ENCODE measurements around the gene PDE2A. TPM values are rescaled to one million over a fixed set of nuclear protein-coding genes. Genes with fewer than 3 reads are reported as not detected.
"Not testable (repeated sequence)": the region's sequence is repeated elsewhere in the genome, so short reads cannot be mapped to it uniquely, and the experiment has no call there.

PDE2A gene
- total RNA-seq, 5 donors from 2014 or later (not counting 1 experiment from before 2014, with no cell fraction given) = 1.1 to 6.1 (median 1.7) TPM

GRCh38 chr11:72570893-72571661, 103.1 kb downstream of the PDE2A start:
- 94% methylated on average over 6 of the region's 10 CpGs for WGBS (ENCODE audit: insufficient coverage)
- H3K4me3 ChIP-seq (ENCODE audit: control insufficient read depth in 1 of 2, extremely low read depth in 1 of 2, low read length in 1 of 2) = no peak overlapping the region
- peaks cover 7 to 20% (median 12%) of the 10 kb centered on the region in 3 donors for H3K4me1 Mint-ChIP-seq
- no peaks in the 10 kb centered on the region for H3K36me3 ChIP-seq (ENCODE audit: control insufficient read depth in 2 of 2, extremely low read depth in 1 of 2, insufficient read depth in 1 of 2, low read length in 1 of 2)
- ATAC-seq (replicated peaks in 1 of 4) = no peak
- H3K4me3 Mint-ChIP-seq = no peak overlapping the region
- H3K4me1 ChIP-seq (ENCODE audit: control insufficient read depth in 1 of 2, extremely low read depth in 1 of 2, insufficient read depth in 2 of 2, low read length in 2 of 2) = peaks cover 0 to 11% of the 10 kb centered on the region in 2 experiments
- H3K36me3 Mint-ChIP-seq = no peaks in the 10 kb centered on the region
- peaks cover 21% of the 10 kb centered on the region in 2 donors for H3K27me3 Mint-ChIP-seq
- no peaks in the 10 kb centered on the region for H3K9me3 ChIP-seq
- no peak overlapping the region for H3K27ac ChIP-seq (ENCODE audit: low read length)
- peak in 1 of 35 experiments; percentile 14 for DNase-seq
- POLR2A ChIA-PET = no interaction called here
- H3K27ac Mint-ChIP-seq = no peak overlapping the region
- H3K27me3 ChIP-seq (replicated peaks in 1 of 2; ENCODE audit: control insufficient read depth in 2 of 2, extremely low read depth in 1 of 2, insufficient read depth in 2 of 2, low read length in 1 of 2) = peaks cover 0 to 39% of the 10 kb centered on the region in 2 experiments
- CTCF ChIA-PET = interaction anchor here in 1 of 2 donors (1.1 kb wide), 1 partner anchor 92 kb away, joined by 3 read pairs; no protein-coding TSS in a partner anchor
- no peaks in the 10 kb centered on the region for H3K9me3 Mint-ChIP-seq

- Mint-ChIP-seq H3K27me3 (peaks cover 21% of the 10 kb centered on the region in 2 donors), H3K9me3 (no peaks in the 10 kb centered on the region), H3K4me3 (no peak overlapping the region), H3K27ac (no peak overlapping the region), H3K4me1 (peaks cover 7 to 20% (median 12%) of the 10 kb centered on the region in 3 donors), H3K36me3 (no peaks in the 10 kb centered on the region)
- DNase-seq = peak in 1 of 35 experiments; percentile 23
- no peaks in the 10 kb centered on the region for H3K9me3 ChIP-seq
- CTCF ChIA-PET = no interaction called here
- H3K27ac ChIP-seq (ENCODE audit: low read length) = no peak overlapping the region
- no peak overlapping the region for H3K4me3 ChIP-seq (ENCODE audit: control insufficient read depth in 1 of 2, extremely low read depth in 1 of 2, low read length in 1 of 2)
- peaks cover 0 to 11% of the 10 kb centered on the region in 2 experiments for H3K4me1 ChIP-seq (ENCODE audit: control insufficient read depth in 1 of 2, extremely low read depth in 1 of 2, insufficient read depth in 2 of 2, low read length in 2 of 2)
- H3K36me3 ChIP-seq (ENCODE audit: control insufficient read depth in 2 of 2, extremely low read depth in 1 of 2, insufficient read depth in 1 of 2, low read length in 1 of 2) = no peaks in the 10 kb centered on the region
- POLR2A ChIA-PET = no interaction called here
- ATAC-seq (replicated peaks in 1 of 4) = peak in 1 of 4 experiments; percentile 48
- WGBS (ENCODE audit: insufficient coverage) = 47% methylated on average over 4 of the region's 4 CpGs
- H3K27me3 ChIP-seq (replicated peaks in 1 of 2; ENCODE audit: control insufficient read depth in 2 of 2, extremely low read depth in 1 of 2, insufficient read depth in 2 of 2, low read length in 1 of 2) = peaks cover 0 to 30% of the 10 kb centered on the region in 2 experiments
Measured at GRCh38 chr11:72569966-72570892, 104.0 kb downstream of the PDE2A start.

GRCh38 chr11:72568861-72569260, 105.4 kb downstream of the PDE2A start:
- Mint-ChIP-seq H3K27ac (no peak overlapping the region), H3K4me1 (peaks cover 7 to 17% (median 12%) of the 10 kb centered on the region in 3 donors), H3K9me3 (no peaks in the 10 kb centered on the region), H3K36me3 (no peaks in the 10 kb centered on the region), H3K27me3 (peaks cover 10 to 14% of the 10 kb centered on the region in 2 donors), H3K4me3 (no peak overlapping the region)
- no peak overlapping the region for H3K27ac ChIP-seq (ENCODE audit: low read length)
- DNase-seq (peak in 1 of 35 experiments; percentile 3), ATAC-seq (replicated peaks in 1 of 4) (no peak)
- ChIA-PET CTCF (no interaction called here), POLR2A (no interaction called here)
- peaks cover 0 to 18% of the 10 kb centered on the region in 2 experiments for H3K27me3 ChIP-seq (replicated peaks in 1 of 2; ENCODE audit: control insufficient read depth in 2 of 2, extremely low read depth in 1 of 2, insufficient read depth in 2 of 2, low read length in 1 of 2)
- no peak overlapping the region for H3K4me3 ChIP-seq (ENCODE audit: control insufficient read depth in 1 of 2, extremely low read depth in 1 of 2, low read length in 1 of 2)
- H3K9me3 ChIP-seq = no peaks in the 10 kb centered on the region
- no peaks in the 10 kb centered on the region for H3K36me3 ChIP-seq (ENCODE audit: control insufficient read depth in 2 of 2, extremely low read depth in 1 of 2, insufficient read depth in 1 of 2, low read length in 1 of 2)
- 95% methylated on average over 4 of the region's 6 CpGs for WGBS (ENCODE audit: insufficient coverage)
- peaks cover 0 to 11% of the 10 kb centered on the region in 2 experiments for H3K4me1 ChIP-seq (ENCODE audit: control insufficient read depth in 1 of 2, extremely low read depth in 1 of 2, insufficient read depth in 2 of 2, low read length in 2 of 2)

- no peak overlapping the region for H3K27ac ChIP-seq (ENCODE audit: low read length)
- H3K9me3 ChIP-seq = no peaks in the 10 kb centered on the region
- Mint-ChIP-seq H3K9me3 (no peaks in the 10 kb centered on the region), H3K4me1 (no peaks in the 10 kb centered on the region), H3K27me3 (no peaks in the 10 kb centered on the region), H3K4me3 (no peak overlapping the region), H3K36me3 (no peaks in the 10 kb centered on the region), H3K27ac (no peak overlapping the region)
- H3K36me3 ChIP-seq (ENCODE audit: control insufficient read depth in 2 of 2, extremely low read depth in 1 of 2, insufficient read depth in 1 of 2, low read length in 1 of 2) = no peaks in the 10 kb centered on the region
- POLR2A ChIA-PET = no interaction called here
- no peaks in the 10 kb centered on the region for H3K27me3 ChIP-seq (replicated peaks in 1 of 2; ENCODE audit: control insufficient read depth in 2 of 2, extremely low read depth in 1 of 2, insufficient read depth in 2 of 2, low read length in 1 of 2)
- 87% methylated on average over 3 of the region's 3 CpGs for WGBS (ENCODE audit: insufficient coverage)
- H3K4me1 ChIP-seq (ENCODE audit: control insufficient read depth in 1 of 2, extremely low read depth in 1 of 2, insufficient read depth in 2 of 2, low read length in 2 of 2) = no peaks in the 10 kb centered on the region
- ATAC-seq (replicated peaks in 1 of 4) = no peak
- CTCF ChIA-PET = no interaction called here
- no peak for DNase-seq
- H3K4me3 ChIP-seq (ENCODE audit: control insufficient read depth in 1 of 2, extremely low read depth in 1 of 2, low read length in 1 of 2) = no peak overlapping the region
Measured at GRCh38 chr11:72562431-72562830, 111.8 kb downstream of the PDE2A start.

GRCh38 chr11:72561856-72562255, 112.4 kb downstream of the PDE2A start:
- Histone ChIP-seq H3K4me3 (ENCODE audit: control insufficient read depth in 1 of 2, extremely low read depth in 1 of 2, low read length in 1 of 2) (no peak overlapping the region), H3K36me3 (ENCODE audit: control insufficient read depth in 2 of 2, extremely low read depth in 1 of 2, insufficient read depth in 1 of 2, low read length in 1 of 2) (no peaks in the 10 kb centered on the region), H3K27me3 (replicated peaks in 1 of 2; ENCODE audit: control insufficient read depth in 2 of 2, extremely low read depth in 1 of 2, insufficient read depth in 2 of 2, low read length in 1 of 2) (no peaks in the 10 kb centered on the region), H3K27ac (ENCODE audit: low read length) (no peak overlapping the region), H3K4me1 (ENCODE audit: control insufficient read depth in 1 of 2, extremely low read depth in 1 of 2, insufficient read depth in 2 of 2, low read length in 2 of 2) (no peaks in the 10 kb centered on the region), H3K9me3 (no peaks in the 10 kb centered on the region)
- no peak overlapping the region for H3K4me3 Mint-ChIP-seq
- no peaks in the 10 kb centered on the region for H3K4me1 Mint-ChIP-seq
- no peaks in the 10 kb centered on the region for H3K27me3 Mint-ChIP-seq
- CTCF ChIA-PET = no interaction called here
- no peak for DNase-seq
- WGBS (ENCODE audit: insufficient coverage) = 91% methylated on average over 4 of the region's 4 CpGs
- H3K9me3 Mint-ChIP-seq = no peaks in the 10 kb centered on the region
- POLR2A ChIA-PET = no interaction called here
- no peaks in the 10 kb centered on the region for H3K36me3 Mint-ChIP-seq
- ATAC-seq (replicated peaks in 1 of 4) = no peak
- H3K27ac Mint-ChIP-seq = no peak overlapping the region

- H3K27ac Mint-ChIP-seq; H3K27me3 Mint-ChIP-seq; CTCF ChIA-PET; ATAC-seq (replicated peaks in 1 of 4); DNase-seq; H3K27ac ChIP-seq (ENCODE audit: low read length); H3K9me3 ChIP-seq; H3K4me1 ChIP-seq (ENCODE audit: control insufficient read depth in 1 of 2, extremely low read depth in 1 of 2, insufficient read depth in 2 of 2, low read length in 2 of 2); H3K36me3 Mint-ChIP-seq; H3K36me3 ChIP-seq (ENCODE audit: control insufficient read depth in 2 of 2, extremely low read depth in 1 of 2, insufficient read depth in 1 of 2, low read length in 1 of 2); POLR2A ChIA-PET; H3K4me3 ChIP-seq (ENCODE audit: control insufficient read depth in 1 of 2, extremely low read depth in 1 of 2, low read length in 1 of 2); H3K27me3 ChIP-seq (replicated peaks in 1 of 2; ENCODE audit: control insufficient read depth in 2 of 2, extremely low read depth in 1 of 2, insufficient read depth in 2 of 2, low read length in 1 of 2); H3K4me3 Mint-ChIP-seq; H3K9me3 Mint-ChIP-seq; H3K4me1 Mint-ChIP-seq: not testable (repeated sequence)
- WGBS (ENCODE audit: insufficient coverage) = 91% methylated on average over 14 of the region's 15 CpGs
Measured at GRCh38 chr11:72560864-72561263, 113.4 kb downstream of the PDE2A start.
